ENCODE measurements around the gene PC.
"Not testable (repeated sequence)": the region's sequence is repeated elsewhere in the genome, so short reads cannot be mapped to it uniquely, and the experiment has no call there.

PC gene, protein sequence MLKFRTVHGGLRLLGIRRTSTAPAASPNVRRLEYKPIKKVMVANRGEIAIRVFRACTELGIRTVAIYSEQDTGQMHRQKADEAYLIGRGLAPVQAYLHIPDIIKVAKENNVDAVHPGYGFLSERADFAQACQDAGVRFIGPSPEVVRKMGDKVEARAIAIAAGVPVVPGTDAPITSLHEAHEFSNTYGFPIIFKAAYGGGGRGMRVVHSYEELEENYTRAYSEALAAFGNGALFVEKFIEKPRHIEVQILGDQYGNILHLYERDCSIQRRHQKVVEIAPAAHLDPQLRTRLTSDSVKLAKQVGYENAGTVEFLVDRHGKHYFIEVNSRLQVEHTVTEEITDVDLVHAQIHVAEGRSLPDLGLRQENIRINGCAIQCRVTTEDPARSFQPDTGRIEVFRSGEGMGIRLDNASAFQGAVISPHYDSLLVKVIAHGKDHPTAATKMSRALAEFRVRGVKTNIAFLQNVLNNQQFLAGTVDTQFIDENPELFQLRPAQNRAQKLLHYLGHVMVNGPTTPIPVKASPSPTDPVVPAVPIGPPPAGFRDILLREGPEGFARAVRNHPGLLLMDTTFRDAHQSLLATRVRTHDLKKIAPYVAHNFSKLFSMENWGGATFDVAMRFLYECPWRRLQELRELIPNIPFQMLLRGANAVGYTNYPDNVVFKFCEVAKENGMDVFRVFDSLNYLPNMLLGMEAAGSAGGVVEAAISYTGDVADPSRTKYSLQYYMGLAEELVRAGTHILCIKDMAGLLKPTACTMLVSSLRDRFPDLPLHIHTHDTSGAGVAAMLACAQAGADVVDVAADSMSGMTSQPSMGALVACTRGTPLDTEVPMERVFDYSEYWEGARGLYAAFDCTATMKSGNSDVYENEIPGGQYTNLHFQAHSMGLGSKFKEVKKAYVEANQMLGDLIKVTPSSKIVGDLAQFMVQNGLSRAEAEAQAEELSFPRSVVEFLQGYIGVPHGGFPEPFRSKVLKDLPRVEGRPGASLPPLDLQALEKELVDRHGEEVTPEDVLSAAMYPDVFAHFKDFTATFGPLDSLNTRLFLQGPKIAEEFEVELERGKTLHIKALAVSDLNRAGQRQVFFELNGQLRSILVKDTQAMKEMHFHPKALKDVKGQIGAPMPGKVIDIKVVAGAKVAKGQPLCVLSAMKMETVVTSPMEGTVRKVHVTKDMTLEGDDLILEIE

DNA sequence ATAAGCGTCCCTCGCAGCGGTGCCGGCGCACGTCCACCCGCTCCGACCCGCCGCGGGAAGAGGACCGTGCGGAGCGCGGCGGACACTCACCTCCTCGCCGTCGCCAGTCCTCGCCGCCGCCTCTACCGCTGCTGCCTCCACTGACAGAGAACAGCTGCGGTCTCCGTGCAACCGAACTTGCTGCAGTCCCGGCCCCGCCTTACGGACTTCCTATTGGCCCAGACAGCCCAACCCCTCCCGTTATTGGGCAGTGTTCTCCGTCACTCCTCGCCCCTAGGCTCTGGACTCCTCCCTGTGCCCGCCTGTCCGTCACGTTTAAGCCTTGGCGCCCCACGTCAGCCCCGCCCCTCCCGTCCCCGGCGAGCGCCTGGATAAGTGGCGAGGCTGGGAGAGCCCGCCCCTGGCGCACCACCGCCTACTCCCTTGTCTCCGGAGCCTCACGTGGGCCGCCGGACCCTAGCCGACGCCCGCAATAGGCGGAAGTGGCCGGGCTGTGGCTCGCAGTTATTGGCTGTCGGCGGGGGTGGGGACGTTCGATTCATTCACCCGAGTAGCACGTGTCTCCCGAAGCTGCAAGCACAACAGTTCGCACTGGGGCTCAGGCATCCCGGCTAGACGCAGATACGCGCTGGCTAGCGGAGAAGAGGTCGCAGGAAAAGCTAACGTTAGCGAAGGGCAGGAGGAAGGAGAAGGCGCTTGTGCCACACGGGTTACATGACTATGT, at the start of gene PC:
Gene PC (minus strand): TSS at position 152 of the 724 bp plus-strand sequence. CDS start 86,224 bp downstream, outside the sequence.
- H3K4me3 ChIP-seq (ENCODE audit: low read length), result peak within 1 kb of the TSS; percentile 51
- TF ChIP-seq, protein P1, sequence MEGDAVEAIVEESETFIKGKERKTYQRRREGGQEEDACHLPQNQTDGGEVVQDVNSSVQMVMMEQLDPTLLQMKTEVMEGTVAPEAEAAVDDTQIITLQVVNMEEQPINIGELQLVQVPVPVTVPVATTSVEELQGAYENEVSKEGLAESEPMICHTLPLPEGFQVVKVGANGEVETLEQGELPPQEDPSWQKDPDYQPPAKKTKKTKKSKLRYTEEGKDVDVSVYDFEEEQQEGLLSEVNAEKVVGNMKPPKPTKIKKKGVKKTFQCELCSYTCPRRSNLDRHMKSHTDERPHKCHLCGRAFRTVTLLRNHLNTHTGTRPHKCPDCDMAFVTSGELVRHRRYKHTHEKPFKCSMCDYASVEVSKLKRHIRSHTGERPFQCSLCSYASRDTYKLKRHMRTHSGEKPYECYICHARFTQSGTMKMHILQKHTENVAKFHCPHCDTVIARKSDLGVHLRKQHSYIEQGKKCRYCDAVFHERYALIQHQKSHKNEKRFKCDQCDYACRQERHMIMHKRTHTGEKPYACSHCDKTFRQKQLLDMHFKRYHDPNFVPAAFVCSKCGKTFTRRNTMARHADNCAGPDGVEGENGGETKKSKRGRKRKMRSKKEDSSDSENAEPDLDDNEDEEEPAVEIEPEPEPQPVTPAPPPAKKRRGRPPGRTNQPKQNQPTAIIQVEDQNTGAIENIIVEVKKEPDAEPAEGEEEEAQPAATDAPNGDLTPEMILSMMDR (conservative IDR thresholded peaks at IDR 0.05; ENCODE audit: low read depth, low read length), result no peak
- DNase-seq (ENCODE audit: low read depth), result peak; percentile 100

DNA sequence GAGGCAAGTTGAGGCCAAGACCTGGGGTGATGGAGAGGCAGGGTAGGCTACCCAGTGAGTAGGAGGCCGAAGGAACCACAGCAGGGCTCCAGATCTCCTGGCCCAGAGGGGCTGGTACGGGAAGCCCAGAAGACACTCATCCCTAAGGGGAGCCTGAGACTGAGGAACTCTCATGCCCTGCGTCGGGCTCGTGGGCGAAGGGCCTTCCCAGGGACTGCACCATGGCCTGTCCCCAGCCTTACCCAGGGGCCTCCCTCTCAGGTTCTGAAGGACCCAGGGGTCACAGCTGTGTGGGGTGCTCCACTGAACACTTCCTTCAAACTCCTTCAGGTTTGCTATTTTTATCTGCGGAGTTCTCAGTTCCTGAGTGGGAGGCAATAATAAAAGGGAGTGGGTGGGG, 48.9 kb upstream of the PC start:
- DNase-seq (ENCODE audit: low read depth), result no peak
- TF ChIP-seq, protein P1 (conservative IDR thresholded peaks at IDR 0.05; ENCODE audit: low read depth, low read length), result no peak
- H3K4me3 ChIP-seq (ENCODE audit: low read length), result no peak overlapping the region

DNA sequence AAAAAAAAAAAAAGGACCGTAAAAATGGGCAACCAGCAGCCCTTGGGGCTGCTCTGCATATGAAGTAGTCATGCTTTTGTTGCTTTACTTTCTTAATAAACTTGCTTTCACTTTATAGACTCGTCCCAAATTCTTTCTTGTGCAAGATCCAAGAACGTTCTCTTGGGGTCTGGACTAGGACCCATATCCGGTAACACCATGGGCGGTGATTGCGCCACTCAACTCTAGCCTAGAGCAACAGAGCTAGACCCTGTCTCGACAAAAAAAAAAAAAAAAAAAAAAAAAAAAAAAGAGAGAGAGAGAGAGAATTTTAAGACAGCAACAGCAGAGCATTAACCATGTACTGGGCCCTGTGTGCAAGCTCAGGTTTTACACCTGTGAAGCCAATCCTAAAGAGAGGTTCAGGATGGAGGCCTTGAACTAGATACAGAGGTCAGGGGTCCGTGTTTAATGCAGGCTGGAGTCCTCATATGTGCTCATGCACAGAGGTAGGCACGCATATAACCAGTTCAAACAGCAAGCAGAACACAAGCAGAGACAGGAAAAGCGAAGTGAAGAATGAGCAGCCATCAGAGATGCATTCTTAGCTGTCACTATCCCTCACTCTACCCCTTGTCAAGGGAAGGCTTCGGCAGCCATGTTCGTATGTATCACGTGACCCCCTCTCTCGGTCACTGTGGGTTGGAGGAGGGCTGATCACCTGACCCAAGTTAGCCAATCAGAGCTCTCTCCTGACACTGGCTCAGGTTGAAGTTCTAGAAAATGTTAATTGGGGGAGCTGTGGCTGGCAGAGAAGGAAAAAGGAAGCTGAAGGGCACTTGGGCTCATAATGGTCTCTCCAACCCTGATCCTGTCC, 48.1 kb upstream of the PC start:
- H3K4me3 ChIP-seq (ENCODE audit: low read length), result no peak overlapping the region
- TF ChIP-seq, protein P1 (conservative IDR thresholded peaks at IDR 0.05; ENCODE audit: low read depth, low read length), result no peak
- DNase-seq (ENCODE audit: low read depth), result no peak

DNA sequence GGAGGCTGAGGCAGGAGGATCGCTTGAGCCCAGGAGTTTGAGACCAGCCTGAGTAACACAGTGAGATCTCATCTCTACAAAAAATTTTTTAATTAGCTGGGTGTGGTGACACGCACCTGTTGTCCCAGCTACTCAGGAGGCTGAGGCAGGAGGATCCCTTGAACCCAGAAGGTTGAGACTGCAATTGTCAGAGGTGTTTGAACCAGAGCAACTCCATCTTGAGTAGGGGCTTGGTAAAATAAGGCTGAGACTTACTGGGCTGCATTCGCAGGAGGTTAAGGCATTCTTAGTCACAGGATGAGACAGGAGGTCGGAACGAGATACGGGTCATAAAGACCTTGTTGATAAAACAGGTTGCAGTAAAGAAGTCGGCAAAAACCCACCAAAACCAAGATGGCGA, 47.0 kb upstream of the PC start:
- not testable (repeated sequence) for DNase-seq (ENCODE audit: low read depth); H3K4me3 ChIP-seq (ENCODE audit: low read length)

DNA sequence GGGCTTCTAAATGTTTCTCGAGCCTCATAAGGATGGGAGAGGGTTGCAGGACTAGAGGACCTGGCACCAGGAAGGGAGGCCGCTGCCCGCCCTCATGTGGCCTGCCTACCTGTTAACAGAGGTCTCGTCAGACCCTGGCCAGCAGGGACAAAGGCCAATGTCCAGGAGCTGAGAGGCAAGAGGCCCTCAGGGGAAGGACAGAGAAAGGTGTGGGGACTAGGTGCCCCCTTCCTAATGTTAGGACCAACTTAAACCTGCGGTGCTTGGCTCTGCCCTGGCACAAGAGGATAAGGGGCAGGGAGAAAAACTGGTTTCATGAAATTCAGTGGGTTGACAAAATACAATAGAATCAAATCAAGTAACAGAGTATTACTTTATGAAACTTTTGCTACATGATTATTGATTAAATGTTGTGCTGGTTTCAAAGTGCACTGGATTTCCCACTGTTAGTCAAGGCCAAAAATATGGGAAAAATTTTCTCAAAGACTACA, 44.8 kb upstream of the PC start:
- DNase-seq (ENCODE audit: low read depth), result no peak
- no peak overlapping the region for H3K4me3 ChIP-seq (ENCODE audit: low read length)
- TF ChIP-seq, protein P1 (conservative IDR thresholded peaks at IDR 0.05; ENCODE audit: low read depth, low read length), result no peak

DNA sequence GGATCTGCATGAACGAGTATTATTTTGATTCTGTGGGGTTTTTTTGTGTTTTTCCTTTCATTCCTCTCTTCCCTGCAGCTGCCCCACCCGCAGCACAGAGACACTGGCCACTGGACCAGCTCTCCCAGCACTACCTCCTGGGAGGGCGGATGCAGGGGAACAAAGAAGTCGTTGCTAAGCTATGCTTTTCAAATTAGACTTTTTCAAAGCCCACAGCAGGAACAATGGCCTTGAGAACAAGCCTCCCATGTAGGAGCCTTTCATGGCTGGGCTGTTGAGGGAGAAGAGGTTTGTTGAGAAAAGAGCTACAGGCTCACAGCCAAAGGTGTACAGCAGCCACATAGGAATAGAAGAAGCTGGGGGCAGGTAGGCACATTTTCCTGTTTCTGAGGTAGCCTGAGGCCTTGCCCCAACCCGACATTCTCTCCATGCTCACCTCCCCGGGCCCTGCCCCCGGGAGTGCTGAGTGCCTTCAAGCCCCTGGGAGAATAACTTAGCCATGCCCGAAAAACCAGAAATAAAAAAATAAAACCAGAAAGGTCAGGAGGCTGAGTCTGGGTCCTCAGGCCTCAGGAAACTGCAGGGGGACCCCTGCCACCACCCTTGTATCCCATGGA, 44.2 kb upstream of the PC start:
- no peak for DNase-seq (ENCODE audit: low read depth)
- H3K4me3 ChIP-seq (ENCODE audit: low read length), result no peak overlapping the region
- TF ChIP-seq, protein P1 (conservative IDR thresholded peaks at IDR 0.05; ENCODE audit: low read depth, low read length), result no peak

Measured in retinal pigment epithelial cell (primary cell).